Putamen (tissue), 1 donor: ENCODE results near the gene RNLS.

ENCODE experiments used
- DNase-seq: peaks from one replicate; pipeline ENCODE4 v3.0.0-alpha.2; 2016; ENCODE audit warnings: low spot score

Gene RNLS

GRCh38 chr10:88256886-88257285 lies 326.2 kb downstream of the RNLS start:
- no peak for DNase-seq

- no peak for DNase-seq
Measured at GRCh38 chr10:88256013-88256680, 327.0 kb downstream of the RNLS start.

GRCh38 chr10:88254091-88254490 lies 329.0 kb downstream of the RNLS start:
- DNase-seq: no peak

- no peak for DNase-seq
Measured at GRCh38 chr10:88253622-88254021, 329.5 kb downstream of the RNLS start.

GRCh38 chr10:88253128-88253527 lies 330.0 kb downstream of the RNLS start:
- DNase-seq: no peak

GRCh38 chr10:88249450-88249849 lies 333.7 kb downstream of the RNLS start:
- no peak for DNase-seq

- no peak for DNase-seq
Measured at GRCh38 chr10:88246675-88247074, 336.4 kb downstream of the RNLS start.

- no peak for DNase-seq
Measured at GRCh38 chr10:88245974-88246511, 337.1 kb downstream of the RNLS start.

GRCh38 chr10:88244781-88245625 lies 338.1 kb downstream of the RNLS start:
- DNase-seq: no peak

GRCh38 chr10:88243836-88244730 lies 339.0 kb downstream of the RNLS start:
- no peak for DNase-seq

- no peak for DNase-seq
Measured at GRCh38 chr10:88243202-88243744, 339.8 kb downstream of the RNLS start.

- DNase-seq: no peak
Measured at GRCh38 chr10:88241501-88241900, 341.6 kb downstream of the RNLS start.

- no peak for DNase-seq
Measured at GRCh38 chr10:88239212-88239611, 343.9 kb downstream of the RNLS start.

GRCh38 chr10:88238615-88238914 lies 344.6 kb downstream of the RNLS start:
- DNase-seq: no peak

- no peak for DNase-seq
Measured at GRCh38 chr10:88237896-88238614, 345.1 kb downstream of the RNLS start.

GRCh38 chr10:88236121-88236743 lies 346.9 kb downstream of the RNLS start:
- DNase-seq: no peak

GRCh38 chr10:88234297-88234696 lies 348.8 kb downstream of the RNLS start:
- DNase-seq: no peak

- DNase-seq: no peak
Measured at GRCh38 chr10:88233870-88234269, 349.2 kb downstream of the RNLS start.

- DNase-seq: no peak
Measured at GRCh38 chr10:88232983-88233543, 350.1 kb downstream of the RNLS start.

- no peak for DNase-seq
Measured at GRCh38 chr10:88232029-88232895, 350.9 kb downstream of the RNLS start.
